Ovary (tissue), 9 donors: ENCODE measurements around the gene EWSR1. TPM values are rescaled to one million over a fixed set of nuclear protein-coding genes. Genes with fewer than 3 reads are reported as not detected.
A peak's percentile ranks its signal among the peaks of the same experiment; 100 is the strongest.

Source experiments
- DNase-seq, 5 donors: peaks; one replicate each; pipeline ENCODE4 v3.0.0-alpha.2; 2019 to 2020
- H3K27ac ChIP-seq, 2 donors: fragments of 200-600 bp; one replicate each; pipeline versions ENCODE4 v1.5.1 to v1.8.0; 2019 to 2022
- H3K27me3 ChIP-seq: fragments of 200-600 bp; one replicate; pipeline ENCODE4 v1.8.0; 2022
- H3K36me3 ChIP-seq: fragments of 200-600 bp; sonication (generic); one replicate; pipeline ENCODE4 v1.5.1; 2019
- H3K4me1 ChIP-seq: one replicate; pipeline ENCODE4 v1.8.1; 2013; ENCODE audit warnings: mild to moderate bottlenecking, moderate library complexity; ENCODE audit not compliant: insufficient read depth
- H3K4me3 ChIP-seq: fragments of 200-600 bp; sonication (generic); one replicate; pipeline ENCODE4 v1.5.1; 2017
- H3K9me3 ChIP-seq, 2 donors: fragments of 200-600 bp in 1 of 2; sonication (generic) in 1 of 2; one replicate each; pipeline versions ENCODE4 v1.5.1 to v1.8.1; 2013 to 2019; ENCODE audit warnings: mild to moderate bottlenecking in 1 of 2, moderate library complexity in 1 of 2
- CTCF ChIP-seq, 3 donors: fragments of 450-650 bp in 2 of 3; fragments of 200-600 bp in 1 of 3; IDR thresholded peaks; one replicate each; pipeline versions ENCODE4 v1.5.1 to v1.8.0; 2016 to 2022; ENCODE audit warnings: antibody characterized with exemption in 3 of 3, mild to moderate bottlenecking in 1 of 3
- EP300 ChIP-seq: sonication (generic); formaldehyde crosslinking; IDR thresholded peaks from one replicate; pipeline ENCODE4 v1.6.1; 2017; ENCODE audit warnings: antibody characterized with exemption
- POLR2A ChIP-seq: fragments of 450-650 bp; IDR thresholded peaks from one replicate; pipeline ENCODE4 v1.6.1; 2017; ENCODE audit warnings: antibody characterized with exemption, mild to moderate bottlenecking, moderate library complexity
- WGBS, 3 donors: extraction: QIAGEN DNeasy Blood & Tissue Kit in 1 of 3; methylation state at CpG; one replicate each; pipeline versions ENCODE4 v1.1.5 to v1.1.7; 2013 to 2017; 5-methylcytosine and 5-hydroxymethylcytosine counted together
- intact Hi-C, 4 donors: fragments of 100-400 bp; cut with DNase I; formaldehyde crosslinking; loops; one replicate each; pipeline versions ENCODE4 v1.11.0 to v1.15.1; 2022 to 2023
- polyA plus RNA-seq, 2 donors: library from polyadenylated mRNA; stranded (reverse); fragments of 200-250 nt in 1 of 2; fragments of 350-450 nt in 1 of 2; fragmentation: Illumina TruSeq in 1 of 2; extraction: RNeasy Lipid Tissue Mini Kit (QIAGEN cat#74804) in 1 of 2; gene quantifications; one replicate each; pipeline ENCODE4 v1.2.3, GENCODE V29; 2013 to 2014
- total RNA-seq, 7 donors: library from RNA; depleted of rRNA in 2 of 7; stranded (reverse); fragments of >200 nt in 2 of 7; fragmentation: NEBNext Ultra II Directional in 3 of 7; extraction: Animal tissue kit (Norgen Biotek cat#: 25700) in 3 of 7; gene quantifications; one replicate each; pipeline versions ENCODE4 v1.1.0 to v1.2.4, GENCODE V29; 2016 to 2023
- donor health status: DM: no; HTN: no; CAD: no; lungs with moderate emphysema.
- donor health status: DM: no; HTN: no; CAD: no.
- donor health status: Bipolar disorder and iron deficiency.
- donor health status: DM: yes; HTN: yes; CAD: no.
- donor health status: DM: no; HTN: no; CAD: no.
- donor health status: DM: yes; HTN: yes; CAD: no.

The EWSR1 gene
- total and polyA plus RNA-seq, 9 donors = 127 to 191 (median 170) TPM

- Histone ChIP-seq H3K9me3 (no peaks in the 10 kb centered on the region), H3K36me3 (no peaks in the 10 kb centered on the region), H3K4me3 (no peak overlapping the region), H3K27me3 (no peaks in the 10 kb centered on the region), H3K27ac (peak overlapping the region; percentile 16 to 19), H3K4me1 (peaks cover 20% of the 10 kb centered on the region)
- WGBS, 3 donors = 48 to 55% (median 52%) methylated on average over 13 of the region's 13 CpGs
- intact Hi-C loops = no loop called here
- DNase-seq = peak in 2 of 5 donors; percentile 33 to 34
- no peak for TF ChIP-seq POLR2A
- TF ChIP-seq EP300 = no peak
- no peak for TF ChIP-seq CTCF (IDR thresholded peaks at IDR 0.05)
These were observed 40.8 kb downstream of the EWSR1 start for GRCh38 chr22:29308791-29309262.

GRCh38 chr22:29309332-29310064 lies 41.4 kb downstream of the EWSR1 start:
- Histone ChIP-seq H3K9me3 (no peaks in the 10 kb centered on the region), H3K36me3 (no peaks in the 10 kb centered on the region), H3K27me3 (no peaks in the 10 kb centered on the region), H3K4me3 (no peak overlapping the region), H3K4me1 (peaks cover 20% of the 10 kb centered on the region), H3K27ac (peak overlapping the region; percentile 16 to 19)
- no peak for TF ChIP-seq EP300
- TF ChIP-seq CTCF (IDR thresholded peaks at IDR 0.05) = no peak
- no peak for TF ChIP-seq POLR2A
- DNase-seq = peak in 3 of 5 donors; percentile 35 to 47 (median 41)
- intact Hi-C loops = no loop called here
- WGBS, 3 donors = 79 to 83% (median 83%) methylated on average over 21 of the region's 21 CpGs

GRCh38 chr22:29310065-29310862 lies 42.2 kb downstream of the EWSR1 start:
- Histone ChIP-seq H3K27ac (peak overlapping the region; percentile 8 to 16), H3K36me3 (no peaks in the 10 kb centered on the region), H3K4me1 (peaks cover 22% of the 10 kb centered on the region), H3K9me3 (no peaks in the 10 kb centered on the region), H3K4me3 (no peak overlapping the region), H3K27me3 (no peaks in the 10 kb centered on the region)
- TF ChIP-seq CTCF (IDR thresholded peaks at IDR 0.05) (no peak), EP300 (no peak), POLR2A (no peak)
- no peak for DNase-seq
- WGBS, 3 donors = 61 to 71% (median 61%) methylated on average over 20 to 28 of the region's 28 CpGs
- intact Hi-C loops = no loop called here

- Histone ChIP-seq H3K4me3 (no peak overlapping the region), H3K4me1 (peaks cover 22% of the 10 kb centered on the region), H3K36me3 (no peaks in the 10 kb centered on the region), H3K27me3 (no peaks in the 10 kb centered on the region), H3K9me3 (no peaks in the 10 kb centered on the region), H3K27ac (peak overlapping the region in 1 of 2 donors; percentile 8)
- no peak for TF ChIP-seq POLR2A
- no peak for TF ChIP-seq EP300
- no peak for TF ChIP-seq CTCF (IDR thresholded peaks at IDR 0.05)
- 10 to 12% (median 11%) methylated on average over 18 of the region's 18 CpGs for WGBS, 3 donors
- intact Hi-C loops = no loop called here
- peak; percentile 98 to 99 (median 98) for DNase-seq
These were observed 42.8 kb downstream of the EWSR1 start for GRCh38 chr22:29310863-29311339.
